MM.1S (cell line): Measurements from ENCODE around the gene WDR17.

Experiments used
- CTCF ChIP-seq: fragments of 300-600 bp; sonication (generic); IDR thresholded peaks from 2 replicates; pipeline ENCODE4 v1.5.1; 2016; ENCODE audit warnings: antibody characterized with exemption, low read length, mixed read lengths
- EZH2phosphoT487 ChIP-seq: fragments of 300-600 bp; sonication (generic); IDR thresholded peaks from 2 replicates; pipeline ENCODE4 v1.6.1; 2018; ENCODE audit warnings: antibody characterized with exemption, low read length

GRCh38 chr4:176044589-176044951 lies 21.1 kb upstream of the WDR17 start:
- TF ChIP-seq CTCF (no peak), EZH2phosphoT487 (no peak)
